HCT116 (cell line): ENCODE data around the gene RERG.

Source experiments
- POLR2A ChIP-seq: IDR thresholded peaks from 2 replicates; pipeline ENCODE4 v1.7.0; 2011; ENCODE audit warnings: borderline replicate concordance; ENCODE audit not compliant: insufficient read depth, insufficient read length; ENCODE audit errors: extremely low read depth
- YY1 ChIP-seq: IDR thresholded peaks from 2 replicates; pipeline ENCODE4 v1.6.1; 2011; ENCODE audit warnings: low read length, low read depth, moderate library complexity, mild to moderate bottlenecking; ENCODE audit not compliant: insufficient replicate concordance; ENCODE audit errors: extremely low read depth

DNA sequence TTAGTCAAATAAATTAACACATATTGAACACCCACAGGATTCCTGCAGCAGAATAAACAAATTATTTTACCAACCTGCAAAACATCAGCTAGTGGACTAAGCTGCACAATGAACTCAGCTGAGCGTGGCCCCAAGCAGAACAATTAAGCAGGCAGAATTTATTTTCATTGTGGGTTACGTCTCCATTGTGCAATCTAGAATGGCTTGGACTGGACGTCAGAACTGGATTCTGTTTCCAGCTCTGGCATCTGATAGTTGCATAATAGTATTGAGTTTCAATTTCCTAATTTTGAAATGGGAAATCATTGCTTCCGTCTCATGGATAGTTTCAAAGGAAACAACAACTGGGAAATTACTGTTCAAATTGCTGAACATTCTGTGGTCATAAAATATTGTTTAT lies 35.5 kb upstream of the RERG start:
- TF ChIP-seq YY1 (no peak), POLR2A (no peak)
